Measurements from ENCODE around the gene UBE2J2. TPM values are rescaled to one million over a fixed set of nuclear protein-coding genes. Genes with fewer than 3 reads are reported as not detected.

UBE2J2 gene
- total RNA-seq, 3 donors from 2014 or later = 89.3 to 93.6 (median 91.2) TPM

- Mint-ChIP-seq H3K27me3 (ENCODE audit: low read depth) (no peaks in the 10 kb centered on the region), H3K4me1 (ENCODE audit: low read depth) (peaks cover 22% of the 10 kb centered on the region), H3K4me3 (peak overlapping the region; percentile 82), H3K36me3 (ENCODE audit: insufficient read depth) (no peaks in the 10 kb centered on the region), H3K9me3 (no peaks in the 10 kb centered on the region)
- DNase-seq (peak; percentile 71), ATAC-seq (peak; percentile 16 to 23)
These were observed 31.8 kb upstream of the UBE2J2 start for GRCh38 chr1:1305300-1306069.

- Mint-ChIP-seq H3K27me3 (ENCODE audit: low read depth) (no peaks in the 10 kb centered on the region), H3K9me3 (no peaks in the 10 kb centered on the region), H3K4me1 (ENCODE audit: low read depth) (peaks cover 22% of the 10 kb centered on the region), H3K36me3 (ENCODE audit: insufficient read depth) (no peaks in the 10 kb centered on the region), H3K4me3 (no peak overlapping the region)
- ATAC-seq (no peak), DNase-seq (no peak)
These were observed 31.0 kb upstream of the UBE2J2 start for GRCh38 chr1:1304331-1305299.

GRCh38 chr1:1303736-1304135, 30.1 kb upstream of the UBE2J2 start:
- no peak overlapping the region for H3K4me3 Mint-ChIP-seq
- no peaks in the 10 kb centered on the region for H3K9me3 Mint-ChIP-seq
- no peaks in the 10 kb centered on the region for H3K27me3 Mint-ChIP-seq (ENCODE audit: low read depth)
- DNase-seq (no peak), ATAC-seq (no peak)
- H3K4me1 Mint-ChIP-seq (ENCODE audit: low read depth) = peaks cover 22% of the 10 kb centered on the region
- no peaks in the 10 kb centered on the region for H3K36me3 Mint-ChIP-seq (ENCODE audit: insufficient read depth)

GRCh38 chr1:1302951-1303509, 29.4 kb upstream of the UBE2J2 start:
- DNase-seq (no peak), ATAC-seq (no peak)
- H3K4me3 Mint-ChIP-seq = no peak overlapping the region
- no peaks in the 10 kb centered on the region for H3K27me3 Mint-ChIP-seq (ENCODE audit: low read depth)
- H3K36me3 Mint-ChIP-seq (ENCODE audit: insufficient read depth) = no peaks in the 10 kb centered on the region
- H3K4me1 Mint-ChIP-seq (ENCODE audit: low read depth) = peaks cover 22% of the 10 kb centered on the region
- no peaks in the 10 kb centered on the region for H3K9me3 Mint-ChIP-seq

- Mint-ChIP-seq H3K4me3 (no peak overlapping the region), H3K4me1 (ENCODE audit: low read depth) (peaks cover 20% of the 10 kb centered on the region), H3K9me3 (no peaks in the 10 kb centered on the region), H3K36me3 (ENCODE audit: insufficient read depth) (no peaks in the 10 kb centered on the region), H3K27me3 (ENCODE audit: low read depth) (no peaks in the 10 kb centered on the region)
- ATAC-seq (no peak), DNase-seq (no peak)
These were observed 28.4 kb upstream of the UBE2J2 start for GRCh38 chr1:1302006-1302430.

- H3K4me3 Mint-ChIP-seq = no peak overlapping the region
- DNase-seq (no peak), ATAC-seq (no peak)
- peaks cover 4% of the 10 kb centered on the region for H3K4me1 Mint-ChIP-seq (ENCODE audit: low read depth)
- H3K9me3 Mint-ChIP-seq = no peaks in the 10 kb centered on the region
- H3K36me3 Mint-ChIP-seq (ENCODE audit: insufficient read depth) = no peaks in the 10 kb centered on the region
- H3K27me3 Mint-ChIP-seq (ENCODE audit: low read depth) = no peaks in the 10 kb centered on the region
These were observed 26.7 kb upstream of the UBE2J2 start for GRCh38 chr1:1300352-1300739.

- peak; percentile 57 to 68 for ATAC-seq
- DNase-seq = no peak
- Mint-ChIP-seq H3K27me3 (ENCODE audit: low read depth) (no peaks in the 10 kb centered on the region), H3K36me3 (ENCODE audit: insufficient read depth) (no peaks in the 10 kb centered on the region), H3K4me1 (ENCODE audit: low read depth) (peaks cover 2% of the 10 kb centered on the region), H3K9me3 (no peaks in the 10 kb centered on the region), H3K4me3 (no peak overlapping the region)
These were observed 26.2 kb upstream of the UBE2J2 start for GRCh38 chr1:1299686-1300351.

- Mint-ChIP-seq H3K4me3 (no peak overlapping the region), H3K9me3 (no peaks in the 10 kb centered on the region), H3K36me3 (ENCODE audit: insufficient read depth) (no peaks in the 10 kb centered on the region), H3K27me3 (ENCODE audit: low read depth) (no peaks in the 10 kb centered on the region), H3K4me1 (ENCODE audit: low read depth) (no peaks in the 10 kb centered on the region)
- DNase-seq (no peak), ATAC-seq (no peak)
These were observed 25.4 kb upstream of the UBE2J2 start for GRCh38 chr1:1298861-1299685.

- no peaks in the 10 kb centered on the region for H3K9me3 Mint-ChIP-seq
- H3K27me3 Mint-ChIP-seq (ENCODE audit: low read depth) = no peaks in the 10 kb centered on the region
- ATAC-seq (no peak), DNase-seq (no peak)
- H3K4me3 Mint-ChIP-seq = no peak overlapping the region
- H3K36me3 Mint-ChIP-seq (ENCODE audit: insufficient read depth) = no peaks in the 10 kb centered on the region
- H3K4me1 Mint-ChIP-seq (ENCODE audit: low read depth) = no peaks in the 10 kb centered on the region
These were observed 24.3 kb upstream of the UBE2J2 start for GRCh38 chr1:1297802-1298424.

GRCh38 chr1:1296070-1297061, 22.7 kb upstream of the UBE2J2 start:
- Mint-ChIP-seq H3K4me1 (ENCODE audit: low read depth) (peaks cover 2% of the 10 kb centered on the region), H3K27me3 (ENCODE audit: low read depth) (no peaks in the 10 kb centered on the region), H3K4me3 (no peak overlapping the region), H3K9me3 (no peaks in the 10 kb centered on the region), H3K36me3 (ENCODE audit: insufficient read depth) (no peaks in the 10 kb centered on the region)
- ATAC-seq = no peak
- no peak for DNase-seq

- Mint-ChIP-seq H3K4me1 (ENCODE audit: low read depth) (peaks cover 2% of the 10 kb centered on the region), H3K9me3 (no peaks in the 10 kb centered on the region), H3K4me3 (no peak overlapping the region), H3K36me3 (ENCODE audit: insufficient read depth) (no peaks in the 10 kb centered on the region), H3K27me3 (ENCODE audit: low read depth) (no peaks in the 10 kb centered on the region)
- no peak for ATAC-seq
- DNase-seq = no peak
These were observed 21.7 kb upstream of the UBE2J2 start for GRCh38 chr1:1295154-1295923.

Data from activated T-cell treated with anti-CD3 and anti-CD28 coated beads, Interleukin-2, amount 50 U/mL, for 4 hours (primary cell).